HCT116 (cell line): ENCODE results near the gene LRRC7. TPM values are rescaled to one million over a fixed set of nuclear protein-coding genes. Genes with fewer than 3 reads are reported as not detected.

Experiments used
- ATAC-seq: fragments of 200-7000 bp; cut with Tn5 transposase; 2 replicates; pipeline ENCODE4 v1.9.1; 2020; ENCODE audit warnings: mild to moderate bottlenecking, moderate library complexity
- BruUV-seq: library from RNA; stranded (reverse); fragments of 400-500 nt; replicated peaks from 2 replicates; lab custom pipeline; 2021; lab: Mats Ljungman, UMichigan
- CTCF ChIA-PET: fragments of 300-600 bp; sonication (Branson Sonifier 250); formaldehyde crosslinking; loops from one replicate; lab custom pipeline; 2021; ENCODE audit warnings: antibody characterized with exemption; lab: Charles Lee
- POLR2A ChIA-PET: fragments of 300-600, 350-600 bp; sonication (Branson Sonifier 250); formaldehyde crosslinking; loops from one replicate; lab custom pipeline; 2021; ENCODE audit warnings: antibody characterized with exemption; lab: Charles Lee
- RAD21 ChIA-PET, 2 experiments: fragments of 300-600 bp; sonication (Branson Sonifier 250); formaldehyde crosslinking; loops; one replicate each; lab custom pipeline; 2023; ENCODE audit warnings: low total read pairs in 2 of 2; ENCODE audit not compliant: uncharacterized antibody in 2 of 2, unreplicated experiment in 2 of 2, low non-redundant PET in 1 of 2; lab: Charles Lee
- DNase-seq: peaks from one replicate; pipeline ENCODE4 v3.0.0-alpha.2; 2010; ENCODE audit warnings: low read depth, low spot score
- H2AFZ ChIP-seq: fragments of 200-600 bp; shearing (Covaris generic), sonication (generic); 2 replicates; pipeline ENCODE4 v1.6.1; 2017; ENCODE audit warnings: low read depth, mixed run types, mixed read lengths, antibody characterized with exemption, low read length; ENCODE audit not compliant: poor library complexity, severe bottlenecking
- H3K27ac ChIP-seq: 2 replicates; pipeline ENCODE4 v1.5.1; 2012; ENCODE audit warnings: low read depth, low read length
- H3K27me3 ChIP-seq: fragments of 200-600 bp; sonication (generic); 2 replicates; pipeline ENCODE4 v1.6.1; 2016; ENCODE audit warnings: mixed run types, low read length, mixed read lengths; ENCODE audit not compliant: insufficient read depth
- H3K36me3 ChIP-seq, 2 experiments: fragments of 200-500 bp in 1 of 2; fragments of 200-600 bp in 1 of 2; sonication (Bioruptor generic) in 1 of 2; sonication (generic) in 1 of 2; 2 replicates each; pipeline versions ENCODE4 v1.5.1 to v1.6.1; 2014 to 2016; ENCODE audit warnings: low read length in 2 of 2, inconsistent platforms in 1 of 2, mixed read lengths in 1 of 2, mixed run types in 1 of 2; ENCODE audit not compliant: insufficient read depth in 2 of 2, control insufficient read depth in 1 of 2
- H3K4me1 ChIP-seq, 2 experiments: fragments of 200-600 bp in 1 of 2; sonication (generic) in 1 of 2; 2 replicates each; pipeline versions ENCODE4 v1.5.1 to v1.6.1; 2012 to 2017; ENCODE audit warnings: low read length in 2 of 2, inconsistent platforms in 1 of 2, mild to moderate bottlenecking in 1 of 2, mixed read lengths in 1 of 2, mixed run types in 1 of 2, moderate library complexity in 1 of 2; ENCODE audit not compliant: insufficient read depth in 2 of 2, control insufficient read depth in 1 of 2
- H3K4me2 ChIP-seq: fragments of 200-600 bp; sonication (generic); 2 replicates; pipeline ENCODE4 v1.6.1; 2017; ENCODE audit warnings: mixed run types, low read length, mixed read lengths
- H3K4me3 ChIP-seq, 2 experiments: fragments of 200-600 bp in 1 of 2; sonication (generic) in 1 of 2; replicated peaks in 1 of 2; 2 replicates each; pipeline ENCODE4 v1.5.1; 2011 to 2016; ENCODE audit warnings: low read length in 2 of 2, control low read depth in 1 of 2, low read depth in 1 of 2, mild to moderate bottlenecking in 1 of 2, mixed read lengths in 1 of 2, mixed run types in 1 of 2
- H3K79me2 ChIP-seq: fragments of 200-600 bp; sonication (generic); 2 replicates; pipeline ENCODE4 v1.6.1; 2017; ENCODE audit warnings: mild to moderate bottlenecking, mixed run types, low read length, moderate library complexity, mixed read lengths; ENCODE audit not compliant: insufficient read depth
- H3K9ac ChIP-seq: fragments of 200-600 bp; sonication (generic); 2 replicates; pipeline ENCODE4 v1.6.1; 2016; ENCODE audit warnings: low read length, mixed read lengths
- H3K9me2 ChIP-seq: fragments of 200-600 bp; sonication (generic), shearing (Covaris generic); 2 replicates; pipeline ENCODE4 v1.6.1; 2017; ENCODE audit warnings: mixed run types, mild to moderate bottlenecking, moderate library complexity; ENCODE audit not compliant: insufficient read depth
- H3K9me3 ChIP-seq, 2 experiments: fragments of 200-500 bp in 1 of 2; fragments of 200-600 bp in 1 of 2; sonication (Bioruptor generic) in 1 of 2; sonication (generic) in 1 of 2; 2 replicates each; pipeline ENCODE4 v1.6.1; 2014 to 2017; ENCODE audit warnings: low read length in 2 of 2, mixed read lengths in 2 of 2, inconsistent platforms in 1 of 2, low read depth in 1 of 2, mild to moderate bottlenecking in 1 of 2, mixed run types in 1 of 2, moderate library complexity in 1 of 2; ENCODE audit not compliant: control insufficient read depth in 1 of 2, insufficient read depth in 1 of 2
- H4K20me1 ChIP-seq: fragments of 200-600 bp; sonication (generic), shearing (Covaris generic); 2 replicates; pipeline ENCODE4 v1.6.1; 2017; ENCODE audit warnings: mixed run types, mild to moderate bottlenecking, moderate library complexity; ENCODE audit not compliant: insufficient read depth
- CBX3 ChIP-seq: IDR thresholded peaks from 2 replicates; pipeline ENCODE4 v1.6.1; 2012; ENCODE audit warnings: low read depth
- CEBPB ChIP-seq: IDR thresholded peaks from 2 replicates; pipeline ENCODE4 v1.6.1; 2012; ENCODE audit warnings: low read depth
- EGR1 ChIP-seq: IDR thresholded peaks from 2 replicates; pipeline ENCODE4 v1.6.1; 2012; ENCODE audit warnings: low read depth
- EZH2phosphoT487 ChIP-seq: fragments of 200-600 bp; IDR thresholded peaks from 2 replicates; pipeline ENCODE4 v1.6.1; 2018; ENCODE audit warnings: antibody characterized with exemption, borderline replicate concordance
- FOSL1 ChIP-seq: IDR thresholded peaks from 2 replicates; pipeline ENCODE4 v1.6.1; 2012; ENCODE audit warnings: low read depth
- JUND ChIP-seq: IDR thresholded peaks from 2 replicates; pipeline ENCODE4 v1.6.1; 2012
- POLR2A ChIP-seq: IDR thresholded peaks from 2 replicates; pipeline ENCODE4 v1.7.0; 2011; ENCODE audit warnings: borderline replicate concordance; ENCODE audit not compliant: insufficient read depth, insufficient read length; ENCODE audit errors: extremely low read depth
- POLR2AphosphoS5 ChIP-seq: IDR thresholded peaks from 2 replicates; pipeline ENCODE4 v1.6.1; 2011; ENCODE audit warnings: mild to moderate bottlenecking, low read depth, low read length, moderate library complexity
- RAD21 ChIP-seq: IDR thresholded peaks from 2 replicates; pipeline ENCODE4 v1.6.1; 2012; ENCODE audit warnings: low read depth, mild to moderate bottlenecking
- SIN3A ChIP-seq: IDR thresholded peaks from 2 replicates; pipeline ENCODE4 v1.6.1; 2012; ENCODE audit warnings: low read depth
- SP1 ChIP-seq: IDR thresholded peaks from 2 replicates; pipeline ENCODE4 v1.6.1; 2012; ENCODE audit warnings: low read depth
- YY1 ChIP-seq: IDR thresholded peaks from 2 replicates; pipeline ENCODE4 v1.6.1; 2011; ENCODE audit warnings: low read length, low read depth, moderate library complexity, mild to moderate bottlenecking; ENCODE audit not compliant: insufficient replicate concordance; ENCODE audit errors: extremely low read depth
- ZFX ChIP-seq: fragments of 450-650 bp; IDR thresholded peaks from 2 replicates; pipeline ENCODE4 v1.6.1; 2017
- ZNF274 ChIP-seq: fragments of 200-500 bp; sonication (Bioruptor generic); IDR thresholded peaks from 2 replicates; pipeline ENCODE4 v1.6.1; 2014; ENCODE audit warnings: mild to moderate bottlenecking, low read depth, low read length, inconsistent platforms
- intact Hi-C: fragments of 100-400 bp; cut with micrococcal nuclease; formaldehyde crosslinking; loops from 2 replicates; pipeline ENCODE4 v1.10.0; 2022
- total RNA-seq: library from RNA; stranded (reverse); gene quantifications from one replicate; pipeline ENCODE4 v1.2.1, GENCODE V29; 2021; ENCODE audit not compliant: unreplicated experiment
- TF ChIP-seq, protein P1 (sequence below): IDR thresholded peaks from 2 replicates; pipeline ENCODE4 v1.6.1; 2012
- TF ChIP-seq, protein P2 (sequence below), 3 experiments: fragments of 200-600 bp in 1 of 3; sonication (generic) in 1 of 3; IDR thresholded peaks in 2 of 3; conservative IDR thresholded peaks in 1 of 3; 2 replicates each; pipeline ENCODE4 v1.5.1; 2012 to 2017; ENCODE audit warnings: low read depth in 2 of 3, low read length in 2 of 3, antibody characterized with exemption in 1 of 3, borderline replicate concordance in 1 of 3, control low read depth in 1 of 3, mild to moderate bottlenecking in 1 of 3, mixed read lengths in 1 of 3, mixed run types in 1 of 3, moderate library complexity in 1 of 3; ENCODE audit not compliant: insufficient read depth in 1 of 3
- TF ChIP-seq, protein P3 (sequence below): IDR thresholded peaks from 2 replicates; pipeline ENCODE4 v1.6.1; 2011; ENCODE audit warnings: mild to moderate bottlenecking, low read length, moderate library complexity; ENCODE audit not compliant: insufficient replicate concordance; ENCODE audit errors: extremely low read depth
- TF ChIP-seq, protein P4 (sequence below): IDR thresholded peaks from 2 replicates; pipeline ENCODE4 v1.6.1; 2012; ENCODE audit warnings: low read depth
- TF ChIP-seq, protein P5 (sequence below): IDR thresholded peaks from 2 replicates; pipeline ENCODE4 v1.6.1; 2012

LRRC7 gene
- total RNA-seq, 1 experiment from 2014 or later, result not detected

DNA sequence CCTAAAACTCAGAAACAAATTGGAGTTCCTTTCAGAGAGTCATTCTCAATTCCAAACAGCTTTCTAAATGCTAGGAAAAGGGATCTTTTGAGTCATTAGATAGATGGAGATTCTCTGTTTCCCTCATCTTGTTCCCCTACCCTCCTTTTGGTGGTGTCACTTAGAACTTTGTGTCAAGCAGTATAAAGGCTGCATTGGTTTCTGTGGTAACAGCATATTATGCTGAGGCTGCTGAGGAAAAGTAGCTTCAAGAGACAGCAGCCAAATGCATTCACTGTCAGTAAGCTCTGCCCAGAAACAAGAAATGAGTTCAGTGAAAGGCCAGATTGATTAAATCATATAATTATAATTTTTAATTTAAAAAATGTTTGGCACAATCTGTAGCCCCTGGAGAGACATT, 493.5 kb downstream of the LRRC7 start:
- CTCF ChIA-PET, result no interaction called here
- no peak for ATAC-seq
- Histone ChIP-seq H3K4me1 (no peaks in the 10 kb centered on the region), H3K4me2 (no peak overlapping the region), H3K9ac (no peak overlapping the region), H3K79me2 (no peaks in the 10 kb centered on the region), H4K20me1 (no peaks in the 10 kb centered on the region; the same call in 1 of the 2 replicates), H3K9me3 (no peaks in the 10 kb centered on the region), H3K27me3 (peaks cover 53% of the 10 kb centered on the region), H3K9me2 (no peaks in the 10 kb centered on the region), H3K4me3 (no peak overlapping the region), H3K27ac (no peak overlapping the region), H2AFZ (no peak overlapping the region), H3K36me3 (no peaks in the 10 kb centered on the region)
- no peak for DNase-seq
- BruUV-seq, result no TSS peak
- intact Hi-C loops, result no loop called here
- POLR2A ChIA-PET, result no interaction called here
- TF ChIP-seq, protein P1, sequence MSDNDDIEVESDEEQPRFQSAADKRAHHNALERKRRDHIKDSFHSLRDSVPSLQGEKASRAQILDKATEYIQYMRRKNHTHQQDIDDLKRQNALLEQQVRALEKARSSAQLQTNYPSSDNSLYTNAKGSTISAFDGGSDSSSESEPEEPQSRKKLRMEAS, result no peak
- TF ChIP-seq, protein P2, sequence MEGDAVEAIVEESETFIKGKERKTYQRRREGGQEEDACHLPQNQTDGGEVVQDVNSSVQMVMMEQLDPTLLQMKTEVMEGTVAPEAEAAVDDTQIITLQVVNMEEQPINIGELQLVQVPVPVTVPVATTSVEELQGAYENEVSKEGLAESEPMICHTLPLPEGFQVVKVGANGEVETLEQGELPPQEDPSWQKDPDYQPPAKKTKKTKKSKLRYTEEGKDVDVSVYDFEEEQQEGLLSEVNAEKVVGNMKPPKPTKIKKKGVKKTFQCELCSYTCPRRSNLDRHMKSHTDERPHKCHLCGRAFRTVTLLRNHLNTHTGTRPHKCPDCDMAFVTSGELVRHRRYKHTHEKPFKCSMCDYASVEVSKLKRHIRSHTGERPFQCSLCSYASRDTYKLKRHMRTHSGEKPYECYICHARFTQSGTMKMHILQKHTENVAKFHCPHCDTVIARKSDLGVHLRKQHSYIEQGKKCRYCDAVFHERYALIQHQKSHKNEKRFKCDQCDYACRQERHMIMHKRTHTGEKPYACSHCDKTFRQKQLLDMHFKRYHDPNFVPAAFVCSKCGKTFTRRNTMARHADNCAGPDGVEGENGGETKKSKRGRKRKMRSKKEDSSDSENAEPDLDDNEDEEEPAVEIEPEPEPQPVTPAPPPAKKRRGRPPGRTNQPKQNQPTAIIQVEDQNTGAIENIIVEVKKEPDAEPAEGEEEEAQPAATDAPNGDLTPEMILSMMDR (IDR thresholded peaks at IDR 0.05 in 2 of 3, conservative IDR thresholded peaks at IDR 0.05 in 1 of 3; ENCODE audit: borderline replicate concordance in 1 of 3, insufficient read depth in 1 of 3, low read depth in 2 of 3, low read length in 2 of 3), result no peak
- TF ChIP-seq CEBPB (no peak), SIN3A (no peak), POLR2AphosphoS5 (no peak), RAD21 (no peak), YY1 (no peak), SP1 (no peak), ZNF274 (no peak), EZH2phosphoT487 (no peak), POLR2A (no peak), EGR1 (no peak), FOSL1 (no peak), CBX3 (no peak), ZFX (no peak), JUND (no peak)
- TF ChIP-seq, protein P3, sequence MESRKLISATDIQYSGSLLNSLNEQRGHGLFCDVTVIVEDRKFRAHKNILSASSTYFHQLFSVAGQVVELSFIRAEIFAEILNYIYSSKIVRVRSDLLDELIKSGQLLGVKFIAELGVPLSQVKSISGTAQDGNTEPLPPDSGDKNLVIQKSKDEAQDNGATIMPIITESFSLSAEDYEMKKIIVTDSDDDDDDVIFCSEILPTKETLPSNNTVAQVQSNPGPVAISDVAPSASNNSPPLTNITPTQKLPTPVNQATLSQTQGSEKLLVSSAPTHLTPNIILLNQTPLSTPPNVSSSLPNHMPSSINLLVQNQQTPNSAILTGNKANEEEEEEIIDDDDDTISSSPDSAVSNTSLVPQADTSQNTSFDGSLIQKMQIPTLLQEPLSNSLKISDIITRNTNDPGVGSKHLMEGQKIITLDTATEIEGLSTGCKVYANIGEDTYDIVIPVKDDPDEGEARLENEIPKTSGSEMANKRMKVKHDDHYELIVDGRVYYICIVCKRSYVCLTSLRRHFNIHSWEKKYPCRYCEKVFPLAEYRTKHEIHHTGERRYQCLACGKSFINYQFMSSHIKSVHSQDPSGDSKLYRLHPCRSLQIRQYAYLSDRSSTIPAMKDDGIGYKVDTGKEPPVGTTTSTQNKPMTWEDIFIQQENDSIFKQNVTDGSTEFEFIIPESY, result no peak
- TF ChIP-seq, protein P4, sequence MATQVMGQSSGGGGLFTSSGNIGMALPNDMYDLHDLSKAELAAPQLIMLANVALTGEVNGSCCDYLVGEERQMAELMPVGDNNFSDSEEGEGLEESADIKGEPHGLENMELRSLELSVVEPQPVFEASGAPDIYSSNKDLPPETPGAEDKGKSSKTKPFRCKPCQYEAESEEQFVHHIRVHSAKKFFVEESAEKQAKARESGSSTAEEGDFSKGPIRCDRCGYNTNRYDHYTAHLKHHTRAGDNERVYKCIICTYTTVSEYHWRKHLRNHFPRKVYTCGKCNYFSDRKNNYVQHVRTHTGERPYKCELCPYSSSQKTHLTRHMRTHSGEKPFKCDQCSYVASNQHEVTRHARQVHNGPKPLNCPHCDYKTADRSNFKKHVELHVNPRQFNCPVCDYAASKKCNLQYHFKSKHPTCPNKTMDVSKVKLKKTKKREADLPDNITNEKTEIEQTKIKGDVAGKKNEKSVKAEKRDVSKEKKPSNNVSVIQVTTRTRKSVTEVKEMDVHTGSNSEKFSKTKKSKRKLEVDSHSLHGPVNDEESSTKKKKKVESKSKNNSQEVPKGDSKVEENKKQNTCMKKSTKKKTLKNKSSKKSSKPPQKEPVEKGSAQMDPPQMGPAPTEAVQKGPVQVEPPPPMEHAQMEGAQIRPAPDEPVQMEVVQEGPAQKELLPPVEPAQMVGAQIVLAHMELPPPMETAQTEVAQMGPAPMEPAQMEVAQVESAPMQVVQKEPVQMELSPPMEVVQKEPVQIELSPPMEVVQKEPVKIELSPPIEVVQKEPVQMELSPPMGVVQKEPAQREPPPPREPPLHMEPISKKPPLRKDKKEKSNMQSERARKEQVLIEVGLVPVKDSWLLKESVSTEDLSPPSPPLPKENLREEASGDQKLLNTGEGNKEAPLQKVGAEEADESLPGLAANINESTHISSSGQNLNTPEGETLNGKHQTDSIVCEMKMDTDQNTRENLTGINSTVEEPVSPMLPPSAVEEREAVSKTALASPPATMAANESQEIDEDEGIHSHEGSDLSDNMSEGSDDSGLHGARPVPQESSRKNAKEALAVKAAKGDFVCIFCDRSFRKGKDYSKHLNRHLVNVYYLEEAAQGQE, result no peak
- TF ChIP-seq, protein P5, sequence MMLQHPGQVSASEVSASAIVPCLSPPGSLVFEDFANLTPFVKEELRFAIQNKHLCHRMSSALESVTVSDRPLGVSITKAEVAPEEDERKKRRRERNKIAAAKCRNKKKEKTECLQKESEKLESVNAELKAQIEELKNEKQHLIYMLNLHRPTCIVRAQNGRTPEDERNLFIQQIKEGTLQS, result no peak
- RAD21 ChIA-PET, result no interaction called here
